ENCODE data around the gene SLBP. TPM values are rescaled to one million over a fixed set of nuclear protein-coding genes. Genes with fewer than 3 reads are reported as not detected.

SLBP gene
- polyA plus RNA-seq, 3 donors = 39.6 to 63.7 (median 59.1) TPM

DNA sequence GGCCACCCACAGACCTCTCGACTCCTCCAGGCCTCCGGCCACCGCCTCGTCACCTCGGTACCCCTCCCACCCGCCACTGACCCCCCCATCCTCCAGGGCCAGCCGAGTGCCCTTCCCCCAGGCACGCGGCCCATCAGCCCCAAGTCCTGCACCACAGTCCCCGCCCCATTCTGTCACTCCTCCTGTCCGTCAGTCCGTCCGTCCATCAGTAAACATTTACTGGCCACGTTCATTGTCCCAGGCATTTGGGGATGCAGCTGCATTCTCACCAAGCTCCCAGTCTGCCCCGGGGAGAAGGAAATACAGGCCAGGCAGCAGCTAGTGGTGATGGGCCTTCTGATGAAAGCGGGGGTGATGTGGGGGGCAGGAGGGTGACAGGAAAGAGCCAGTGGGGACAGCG is 45.7 kb upstream of the SLBP start:
- no peak overlapping the region for H3K4me2 ChIP-seq (replicated peaks; ENCODE audit: extremely low read depth, low read length, poor library complexity, severe bottlenecking)
- TF ChIP-seq CTCF (IDR thresholded peaks at IDR 0.05) = no peak
- WGBS (ENCODE audit: insufficient coverage) = 82% methylated on average over 14 of the region's 17 CpGs
- no peaks in the 10 kb centered on the region for H3K79me2 ChIP-seq (ENCODE audit: insufficient read depth, low read length)
- H3K4me3 ChIP-seq (replicated peaks in 1 of 3; ENCODE audit: low read depth in 2 of 3, low read length in 3 of 3) = no peak overlapping the region
- H3K36me3 Mint-ChIP-seq = no peaks in the 10 kb centered on the region
- no peak overlapping the region for H3K9ac ChIP-seq (ENCODE audit: insufficient read depth, low read length, poor library complexity, severe bottlenecking)
- H2AFZ ChIP-seq (ENCODE audit: insufficient read depth, low read depth, low read length, poor library complexity, severe bottlenecking) = no peak overlapping the region
- H3K27ac Mint-ChIP-seq = no peak overlapping the region
- no peak overlapping the region for H3K27ac ChIP-seq (ENCODE audit: low read depth in 1 of 2, low read length in 2 of 2)
- peaks cover 0 to 1% (median 0%) of the 10 kb centered on the region in 7 donors for H3K9me3 Mint-ChIP-seq
- peaks cover 10 to 11% of the 10 kb centered on the region in 2 donors for H3K4me1 ChIP-seq (ENCODE audit: control insufficient read depth in 1 of 2, insufficient read depth in 2 of 2, low read length in 2 of 2)
- intact Hi-C loops (cut with micrococcal nuclease) = no loop called here
- peaks cover 5% of the 10 kb centered on the region for H3K4me1 Mint-ChIP-seq
- no peaks in the 10 kb centered on the region for H3K36me3 ChIP-seq (replicated peaks in 1 of 2; ENCODE audit: control insufficient read depth in 1 of 2, insufficient read depth in 2 of 2, low read length in 2 of 2)
- H3K27me3 ChIP-seq (ENCODE audit: control insufficient read depth in 2 of 2, insufficient read depth in 2 of 2, low read length in 2 of 2) = peaks cover 0 to 8% of the 10 kb centered on the region in 2 donors
- no peak for DNase-seq
- H3K4me3 Mint-ChIP-seq = no peak overlapping the region
- H4K20me1 ChIP-seq (ENCODE audit: insufficient read depth, low read length) = no peaks in the 10 kb centered on the region
- peaks cover 8 to 14% (median 9%) of the 10 kb centered on the region in 3 donors for H3K27me3 Mint-ChIP-seq (ENCODE audit: low read depth in 3 of 3)
- H3K9me3 ChIP-seq (replicated peaks in 1 of 2; ENCODE audit: control insufficient read depth in 1 of 2, insufficient read depth in 1 of 2, low read length in 2 of 2) = no peaks in the 10 kb centered on the region

- no peak overlapping the region for H3K4me3 ChIP-seq (replicated peaks in 1 of 3; ENCODE audit: low read depth in 2 of 3, low read length in 3 of 3)
- H3K27ac ChIP-seq (ENCODE audit: low read depth in 1 of 2, low read length in 2 of 2) = no peak overlapping the region
- H2AFZ ChIP-seq (ENCODE audit: insufficient read depth, low read depth, low read length, poor library complexity, severe bottlenecking) = no peak overlapping the region
- no peak for DNase-seq
- Mint-ChIP-seq H3K9me3 (peaks cover 0 to 1% (median 0%) of the 10 kb centered on the region in 7 donors), H3K27ac (no peak overlapping the region), H3K27me3 (ENCODE audit: low read depth in 3 of 3) (peaks cover 2 to 7% (median 2%) of the 10 kb centered on the region in 3 donors), H3K36me3 (no peaks in the 10 kb centered on the region), H3K4me1 (peaks cover 9% of the 10 kb centered on the region), H3K4me3 (no peak overlapping the region)
- H4K20me1 ChIP-seq (ENCODE audit: insufficient read depth, low read length) = no peaks in the 10 kb centered on the region
- peaks cover 0 to 1% of the 10 kb centered on the region in 2 donors for H3K27me3 ChIP-seq (ENCODE audit: control insufficient read depth in 2 of 2, insufficient read depth in 2 of 2, low read length in 2 of 2)
- no peaks in the 10 kb centered on the region for H3K79me2 ChIP-seq (ENCODE audit: insufficient read depth, low read length)
- intact Hi-C loops (cut with micrococcal nuclease) = no loop called here
- no peak overlapping the region for H3K9ac ChIP-seq (ENCODE audit: insufficient read depth, low read length, poor library complexity, severe bottlenecking)
- peaks cover 17 to 18% of the 10 kb centered on the region in 2 donors for H3K4me1 ChIP-seq (ENCODE audit: control insufficient read depth in 1 of 2, insufficient read depth in 2 of 2, low read length in 2 of 2)
- H3K4me2 ChIP-seq (replicated peaks; ENCODE audit: extremely low read depth, low read length, poor library complexity, severe bottlenecking) = no peak overlapping the region
- no peak for TF ChIP-seq CTCF (IDR thresholded peaks at IDR 0.05)
- H3K36me3 ChIP-seq (replicated peaks in 1 of 2; ENCODE audit: control insufficient read depth in 1 of 2, insufficient read depth in 2 of 2, low read length in 2 of 2) = no peaks in the 10 kb centered on the region
- H3K9me3 ChIP-seq (replicated peaks in 1 of 2; ENCODE audit: control insufficient read depth in 1 of 2, insufficient read depth in 1 of 2, low read length in 2 of 2) = no peaks in the 10 kb centered on the region
- WGBS (ENCODE audit: insufficient coverage) = 93% methylated on average over 16 of the region's 20 CpGs
Observed at GRCh38 chr4:1756893-1757779, 45.0 kb upstream of the SLBP start.
